Tibial nerve (tissue), 4 donors: ENCODE data around the gene SEMA6A. TPM values are rescaled to one million over a fixed set of nuclear protein-coding genes. Genes with fewer than 3 reads are reported as not detected.

Source experiments
- DNase-seq, 2 donors: peaks; one replicate each; pipeline ENCODE4 v3.0.0-alpha.2; 2019; ENCODE audit warnings: low spot score in 2 of 2
- H3K27ac ChIP-seq, 4 donors: fragments of 200-600 bp; sonication (generic) in 3 of 4; one replicate each; pipeline ENCODE4 v1.5.1; 2017 to 2019; ENCODE audit warnings: mild to moderate bottlenecking in 1 of 4
- H3K27me3 ChIP-seq, 2 donors: fragments of 200-600 bp; sonication (generic) in 1 of 2; one replicate each; pipeline versions ENCODE4 v1.5.1 to v1.6.0; 2017 to 2019
- H3K36me3 ChIP-seq, 3 donors: fragments of 200-600 bp; sonication (generic); one replicate each; pipeline ENCODE4 v1.5.1; 2018 to 2019
- H3K4me1 ChIP-seq, 4 donors: fragments of 200-600 bp; sonication (generic) in 3 of 4; one replicate each; pipeline ENCODE4 v1.5.1; 2017 to 2019
- H3K4me3 ChIP-seq, 4 donors: fragments of 200-600 bp; sonication (generic) in 3 of 4; one replicate each; pipeline ENCODE4 v1.5.1; 2017 to 2019; ENCODE audit warnings: mild to moderate bottlenecking in 1 of 4, moderate library complexity in 1 of 4
- H3K9me3 ChIP-seq, 4 donors: fragments of 200-600 bp; sonication (generic) in 3 of 4; one replicate each; pipeline ENCODE4 v1.5.1; 2017 to 2019
- EP300 ChIP-seq, 2 donors: sonication (generic); formaldehyde crosslinking; IDR thresholded peaks; one replicate each; pipeline ENCODE4 v1.6.1; 2017; ENCODE audit warnings: antibody characterized with exemption in 2 of 2, mild to moderate bottlenecking in 1 of 2
- POLR2A ChIP-seq, 2 donors: fragments of 450-650 bp; IDR thresholded peaks; one replicate each; pipeline ENCODE4 v1.6.1; 2017; ENCODE audit warnings: antibody characterized with exemption in 2 of 2, mild to moderate bottlenecking in 2 of 2, moderate library complexity in 2 of 2
- WGBS, 2 donors: methylation state at CpG; one replicate each; pipeline ENCODE4 v1.1.5; 2018; 5-methylcytosine and 5-hydroxymethylcytosine counted together
- total RNA-seq, 4 donors: library from RNA; depleted of rRNA; stranded (reverse); fragments of >200 nt; gene quantifications; one replicate each; pipeline ENCODE4 v1.1.0, GENCODE V29; 2016
- TF ChIP-seq, protein P1 (sequence below), 5 experiments: fragments of 200-600 bp in 3 of 5; fragments of 450-650 bp in 2 of 5; sonication (generic) in 3 of 5; IDR thresholded peaks; one replicate each; pipeline ENCODE4 v1.5.1; 2016 to 2019; ENCODE audit warnings: antibody characterized with exemption in 5 of 5, mild to moderate bottlenecking in 3 of 5, moderate library complexity in 2 of 5

The SEMA6A gene
- total RNA-seq, 4 donors from 2014 or later: 13.6 to 25.1 (median 21.4) TPM

DNA sequence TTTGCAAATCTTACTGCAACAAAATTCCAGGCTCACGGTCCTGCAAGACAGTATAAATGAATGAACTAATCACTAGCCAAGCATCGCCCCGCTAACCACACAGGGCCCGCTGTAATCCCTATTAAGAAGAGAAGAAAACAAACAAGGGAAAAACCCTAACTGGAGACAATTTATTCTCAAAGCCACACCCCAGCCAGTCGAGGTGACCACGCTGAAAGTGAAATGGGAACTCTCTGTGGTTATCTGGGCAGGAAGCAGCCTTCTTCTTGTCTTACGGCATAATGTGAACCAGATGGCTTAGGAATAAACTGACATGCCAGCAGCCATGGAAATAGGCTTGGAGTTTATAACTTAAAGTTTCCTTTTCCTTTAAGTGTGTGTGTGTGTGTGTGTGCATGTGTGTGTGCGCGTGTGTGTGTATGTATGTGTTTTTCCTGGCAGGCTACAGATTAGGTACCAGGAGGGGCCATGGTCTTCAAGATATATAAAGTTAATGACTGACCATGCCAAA is 120.2 kb downstream of the SEMA6A start:
- H3K27me3 ChIP-seq: no peaks in the 10 kb centered on the region
- WGBS, 2 donors: 13 to 18% methylated on average over 9 of the region's 9 CpGs

DNA sequence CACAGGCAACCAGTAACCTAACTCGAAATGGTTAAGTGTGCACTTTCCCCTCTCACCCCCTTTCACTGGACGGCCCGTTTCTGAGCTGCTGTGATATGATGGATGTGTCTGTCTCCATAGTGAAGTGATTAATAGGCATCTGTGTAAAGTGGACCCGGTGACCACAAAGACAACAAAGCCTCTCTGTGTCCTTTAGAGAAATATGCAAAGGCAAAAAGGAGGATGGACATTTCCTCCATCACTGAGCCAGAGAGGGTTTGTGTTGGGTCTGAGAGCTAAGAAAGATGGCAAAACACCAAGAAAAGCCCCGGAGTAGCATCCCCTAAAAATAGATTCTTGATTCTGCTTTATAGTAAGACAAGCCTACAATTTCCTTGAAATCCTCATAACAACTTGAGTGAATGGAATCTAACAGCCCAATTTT is 120.6 kb downstream of the SEMA6A start:
- Histone ChIP-seq H3K27me3 (no peaks in the 10 kb centered on the region), H3K4me1 (peaks cover 0 to 35% (median 9%) of the 10 kb centered on the region in 4 donors), H3K27ac (peak overlapping the region in 1 of 4 donors; percentile 45), H3K4me3 (no peak overlapping the region), H3K36me3 (peaks cover 0 to 4% (median 0%) of the 10 kb centered on the region in 3 donors), H3K9me3 (no peaks in the 10 kb centered on the region)
- WGBS, 2 donors: 4 to 12% methylated on average over 5 of the region's 5 CpGs
- no peak for DNase-seq
- TF ChIP-seq, protein P1, sequence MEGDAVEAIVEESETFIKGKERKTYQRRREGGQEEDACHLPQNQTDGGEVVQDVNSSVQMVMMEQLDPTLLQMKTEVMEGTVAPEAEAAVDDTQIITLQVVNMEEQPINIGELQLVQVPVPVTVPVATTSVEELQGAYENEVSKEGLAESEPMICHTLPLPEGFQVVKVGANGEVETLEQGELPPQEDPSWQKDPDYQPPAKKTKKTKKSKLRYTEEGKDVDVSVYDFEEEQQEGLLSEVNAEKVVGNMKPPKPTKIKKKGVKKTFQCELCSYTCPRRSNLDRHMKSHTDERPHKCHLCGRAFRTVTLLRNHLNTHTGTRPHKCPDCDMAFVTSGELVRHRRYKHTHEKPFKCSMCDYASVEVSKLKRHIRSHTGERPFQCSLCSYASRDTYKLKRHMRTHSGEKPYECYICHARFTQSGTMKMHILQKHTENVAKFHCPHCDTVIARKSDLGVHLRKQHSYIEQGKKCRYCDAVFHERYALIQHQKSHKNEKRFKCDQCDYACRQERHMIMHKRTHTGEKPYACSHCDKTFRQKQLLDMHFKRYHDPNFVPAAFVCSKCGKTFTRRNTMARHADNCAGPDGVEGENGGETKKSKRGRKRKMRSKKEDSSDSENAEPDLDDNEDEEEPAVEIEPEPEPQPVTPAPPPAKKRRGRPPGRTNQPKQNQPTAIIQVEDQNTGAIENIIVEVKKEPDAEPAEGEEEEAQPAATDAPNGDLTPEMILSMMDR (IDR thresholded peaks at IDR 0.05): no peak

More for the DNA sequence above, 120.2 kb downstream of the SEMA6A start:
- H3K4me3 ChIP-seq: peak overlapping the region in 1 of 4 donors; percentile 14
- peak overlapping the region in 3 of 4 donors; percentile 10 to 45 (median 18) for H3K27ac ChIP-seq
- H3K36me3 ChIP-seq: peaks cover 0 to 4% (median 0%) of the 10 kb centered on the region in 3 donors
- peak in 1 of 2 donors; percentile 32 for DNase-seq
- peaks cover 0 to 35% (median 9%) of the 10 kb centered on the region in 4 donors for H3K4me1 ChIP-seq
- peak in 1 of 2 donors; percentile 29 for TF ChIP-seq EP300 (IDR thresholded peaks at IDR 0.05)
- TF ChIP-seq POLR2A (IDR thresholded peaks at IDR 0.05): no peak
- H3K9me3 ChIP-seq: no peaks in the 10 kb centered on the region

DNA sequence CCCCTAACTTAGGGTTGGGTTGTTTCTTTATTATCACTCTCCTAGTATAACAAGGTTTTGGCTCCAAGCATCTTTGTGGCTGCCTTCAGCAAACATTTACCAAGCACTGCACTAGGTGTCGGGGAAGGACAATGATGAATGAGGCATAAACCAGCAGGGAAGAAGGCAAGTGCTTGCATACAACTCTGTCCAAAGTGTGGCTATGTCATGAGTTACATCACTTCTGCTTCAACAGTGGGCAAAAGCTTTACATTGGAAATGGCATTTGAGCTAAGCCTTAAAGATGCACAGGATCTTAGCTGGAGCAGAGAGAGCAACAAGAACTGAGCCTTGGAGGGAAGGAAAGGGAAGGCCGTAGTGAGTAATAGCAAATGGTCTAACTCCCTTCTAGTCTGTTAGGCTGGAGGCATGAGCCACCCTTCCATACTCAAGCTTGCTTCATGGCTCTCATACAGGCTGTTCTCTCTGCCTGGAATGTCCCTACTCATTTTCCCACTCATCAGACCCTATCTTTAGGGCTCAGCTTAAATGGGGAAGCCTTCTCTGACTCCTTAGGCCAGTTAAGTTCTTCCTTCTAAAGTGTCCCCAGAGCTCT is 121.8 kb downstream of the SEMA6A start:
- no peak for DNase-seq
- H3K4me1 ChIP-seq: peaks cover 0 to 35% (median 9%) of the 10 kb centered on the region in 4 donors
- no peak overlapping the region for H3K27ac ChIP-seq
- H3K9me3 ChIP-seq: no peaks in the 10 kb centered on the region
- H3K27me3 ChIP-seq: no peaks in the 10 kb centered on the region
- H3K36me3 ChIP-seq: peaks cover 0 to 4% (median 0%) of the 10 kb centered on the region in 3 donors
- 83 to 96% methylated on average over 2 of the region's 2 CpGs for WGBS, 2 donors
- H3K4me3 ChIP-seq: no peak overlapping the region
- TF ChIP-seq POLR2A (IDR thresholded peaks at IDR 0.05) (no peak), EP300 (IDR thresholded peaks at IDR 0.05) (no peak)
- TF ChIP-seq, protein P1 (IDR thresholded peaks at IDR 0.05): no peak

DNA sequence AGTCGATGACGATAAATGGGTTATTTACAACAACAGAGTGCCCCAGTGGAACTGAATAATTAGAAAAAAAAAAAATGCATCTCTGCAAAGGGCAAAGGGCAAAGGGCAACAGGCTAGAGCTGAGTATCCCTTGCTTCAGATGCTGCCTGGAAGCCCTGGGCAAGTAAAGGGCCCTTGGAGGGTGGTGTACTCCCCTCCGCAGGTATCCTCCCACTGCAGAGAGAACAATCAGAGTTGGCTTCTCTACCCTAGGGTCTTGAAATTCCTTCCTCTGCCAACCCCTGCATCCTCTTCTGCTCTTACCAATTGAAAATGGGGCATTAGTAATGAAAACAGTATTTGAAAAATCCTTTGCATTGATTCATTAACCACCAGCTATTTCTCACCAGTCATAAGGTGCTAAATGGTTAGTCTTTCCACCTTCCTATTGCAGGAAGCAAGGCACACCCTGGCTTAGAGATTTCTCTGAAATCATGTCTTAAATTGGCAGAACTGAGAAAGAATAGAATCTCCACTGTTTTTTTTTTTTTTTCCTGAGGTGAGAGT is 122.6 kb downstream of the SEMA6A start:
- TF ChIP-seq EP300 (IDR thresholded peaks at IDR 0.05) (no peak), POLR2A (IDR thresholded peaks at IDR 0.05) (no peak)
- TF ChIP-seq, protein P1 (IDR thresholded peaks at IDR 0.05): no peak
- Histone ChIP-seq H3K4me1 (peaks cover 0 to 35% (median 9%) of the 10 kb centered on the region in 4 donors), H3K4me3 (no peak overlapping the region), H3K36me3 (peaks cover 0 to 13% (median 0%) of the 10 kb centered on the region in 3 donors), H3K9me3 (no peaks in the 10 kb centered on the region), H3K27ac (no peak overlapping the region), H3K27me3 (no peaks in the 10 kb centered on the region)
- 52 to 64% methylated on average over 3 of the region's 3 CpGs for WGBS, 2 donors
- DNase-seq: no peak

DNA sequence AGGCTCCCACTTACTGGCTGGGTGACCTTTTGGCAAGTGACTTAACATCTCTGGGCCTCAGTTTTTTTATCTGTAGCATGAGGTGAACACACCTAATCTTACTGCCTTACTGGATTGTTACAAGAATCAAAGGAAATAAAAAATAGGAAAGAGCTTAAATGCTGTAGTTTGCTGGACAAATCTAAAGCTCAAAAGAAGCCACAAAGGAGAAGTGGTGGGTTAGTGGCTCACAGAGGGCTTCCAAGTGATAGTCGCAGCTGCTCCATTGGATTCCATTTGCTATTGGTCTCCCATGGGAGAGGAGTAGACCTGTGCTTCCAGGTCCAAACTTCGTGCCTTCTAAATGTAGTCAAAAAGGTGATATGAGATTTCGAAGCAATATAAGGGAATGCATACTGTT is 123.6 kb downstream of the SEMA6A start:
- DNase-seq: no peak
- no peak overlapping the region for H3K4me3 ChIP-seq
- no peaks in the 10 kb centered on the region for H3K9me3 ChIP-seq
- no peak overlapping the region for H3K27ac ChIP-seq
- TF ChIP-seq EP300 (IDR thresholded peaks at IDR 0.05) (no peak), POLR2A (IDR thresholded peaks at IDR 0.05) (no peak)
- TF ChIP-seq, protein P1 (IDR thresholded peaks at IDR 0.05): no peak
- peaks cover 0 to 35% (median 9%) of the 10 kb centered on the region in 4 donors for H3K4me1 ChIP-seq
- WGBS, 2 donors: 86 to 91% methylated on average over 3 of the region's 3 CpGs
- peaks cover 0 to 18% (median 0%) of the 10 kb centered on the region in 3 donors for H3K36me3 ChIP-seq
- H3K27me3 ChIP-seq: no peaks in the 10 kb centered on the region
